ENCODE measurements around the gene BMPR1B. TPM values are rescaled to one million over a fixed set of nuclear protein-coding genes. Genes with fewer than 3 reads are reported as not detected.

BMPR1B gene
- total and polyA plus RNA-seq, 10 donors = 0.12 to 2.4 (median 1.2) TPM

GRCh38 chr4:94939791-94940519, 182.2 kb downstream of the BMPR1B start:
- 72 to 89% (median 83%) methylated on average over 2 of the region's 2 CpGs for WGBS, 5 donors
- H3K4me3 ChIP-seq = no peak overlapping the region
- H3K27me3 ChIP-seq (replicated peaks in 1 of 7) = no peaks in the 10 kb centered on the region
- H3K27ac ChIP-seq = no peak overlapping the region
- intact Hi-C loops (cut with DNase I; ENCODE audit: low total_unique reads) = no loop called here
- H3K36me3 ChIP-seq = no peaks in the 10 kb centered on the region
- no peaks in the 10 kb centered on the region for H3K9me3 ChIP-seq
- no peaks in the 10 kb centered on the region for H3K4me1 ChIP-seq
- TF ChIP-seq CTCF (IDR thresholded peaks at IDR 0.05 in 8 of 11, conservative IDR thresholded peaks at IDR 0.05 in 3 of 11) (no peak), POLR2AphosphoS5 (IDR thresholded peaks at IDR 0.05) (no peak), POLR2A (IDR thresholded peaks at IDR 0.05) (no peak)
- DNase-seq = no peak

- Histone ChIP-seq H3K36me3 (no peaks in the 10 kb centered on the region), H3K9me3 (no peaks in the 10 kb centered on the region), H3K27me3 (replicated peaks in 1 of 7) (no peaks in the 10 kb centered on the region), H3K4me1 (no peaks in the 10 kb centered on the region), H3K27ac (no peak overlapping the region), H3K4me3 (no peak overlapping the region)
- 90 to 95% (median 94%) methylated on average over 5 of the region's 5 CpGs for WGBS, 5 donors
- intact Hi-C loops (cut with DNase I; ENCODE audit: low total_unique reads) = no loop called here
- TF ChIP-seq POLR2A (IDR thresholded peaks at IDR 0.05) (no peak), CTCF (IDR thresholded peaks at IDR 0.05 in 8 of 11, conservative IDR thresholded peaks at IDR 0.05 in 3 of 11) (no peak), POLR2AphosphoS5 (IDR thresholded peaks at IDR 0.05) (no peak)
- DNase-seq = no peak
These were observed 182.8 kb downstream of the BMPR1B start for GRCh38 chr4:94940520-94940908.

DNA sequence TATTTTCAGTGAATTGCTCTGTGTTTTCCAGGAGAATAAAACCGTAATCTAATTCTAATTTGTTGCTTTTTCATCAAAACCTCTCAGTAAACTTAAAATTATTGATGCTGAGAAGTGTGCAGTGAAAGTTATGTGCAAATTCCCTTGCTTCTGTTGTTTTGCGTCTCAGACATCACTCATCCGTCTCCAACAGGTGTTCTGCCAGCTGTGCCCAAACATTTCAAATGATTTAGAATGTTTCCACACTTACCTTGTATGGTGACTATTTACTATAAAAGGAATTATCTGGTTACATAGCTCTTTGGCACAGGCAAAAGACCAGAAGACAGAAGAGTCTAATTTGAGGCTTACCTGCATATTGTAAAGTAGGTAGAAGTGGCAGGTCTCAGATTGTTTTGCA, 184.0 kb downstream of the BMPR1B start:
- no peaks in the 10 kb centered on the region for H3K4me1 ChIP-seq
- H3K36me3 ChIP-seq = no peaks in the 10 kb centered on the region
- no peak overlapping the region for H3K4me3 ChIP-seq
- H3K9me3 ChIP-seq = no peaks in the 10 kb centered on the region
- WGBS, 5 donors = 85 to 91% (median 86%) methylated on average over 3 of the region's 3 CpGs
- no peak overlapping the region for H3K27ac ChIP-seq
- DNase-seq = no peak
- TF ChIP-seq POLR2AphosphoS5 (IDR thresholded peaks at IDR 0.05) (no peak), CTCF (IDR thresholded peaks at IDR 0.05 in 8 of 11, conservative IDR thresholded peaks at IDR 0.05 in 3 of 11) (no peak), POLR2A (IDR thresholded peaks at IDR 0.05) (no peak)
- intact Hi-C loops (cut with DNase I; ENCODE audit: low total_unique reads) = no loop called here
- H3K27me3 ChIP-seq (replicated peaks in 1 of 7) = no peaks in the 10 kb centered on the region

DNA sequence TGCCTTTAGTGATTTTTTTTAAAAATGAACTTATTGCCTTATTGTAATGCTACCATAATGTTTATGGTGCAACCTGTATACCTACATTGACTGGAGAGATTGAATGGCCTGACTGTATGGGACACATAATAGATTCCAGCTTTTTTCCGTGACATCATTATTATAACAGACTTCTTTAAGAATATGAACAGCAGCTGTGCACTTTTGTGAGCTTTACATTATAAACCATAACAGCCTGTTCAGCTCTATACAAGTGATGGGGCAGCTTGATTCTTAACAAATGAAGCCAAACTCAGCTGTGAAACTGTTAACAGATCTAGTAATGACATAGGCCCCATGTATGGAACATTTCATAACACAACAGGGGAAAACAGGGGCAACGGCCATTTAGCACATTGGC, 187.0 kb downstream of the BMPR1B start:
- no peak for TF ChIP-seq POLR2AphosphoS5 (IDR thresholded peaks at IDR 0.05)
- TF ChIP-seq POLR2A (IDR thresholded peaks at IDR 0.05) = no peak
- 83 to 97% (median 87%) methylated on average over 2 of the region's 2 CpGs for WGBS, 5 donors
- no peak overlapping the region for H3K27ac ChIP-seq
- H3K4me1 ChIP-seq = no peaks in the 10 kb centered on the region
- intact Hi-C loops (cut with DNase I; ENCODE audit: low total_unique reads) = no loop called here
- H3K4me3 ChIP-seq = no peak overlapping the region
- no peaks in the 10 kb centered on the region for H3K9me3 ChIP-seq
- no peaks in the 10 kb centered on the region for H3K27me3 ChIP-seq (replicated peaks in 1 of 7)
- DNase-seq = no peak
- H3K36me3 ChIP-seq = no peaks in the 10 kb centered on the region
